ENCODE measurements around the gene CLEC3A.

GRCh38 chr16:78069913-78070312 is 47.6 kb downstream of the CLEC3A start:
- TF ChIP-seq EGR1 (IDR thresholded peaks at IDR 0.05) (no peak), RAD21 (IDR thresholded peaks at IDR 0.05; ENCODE audit: low read depth) (no peak), ZBTB7A (IDR thresholded peaks at IDR 0.05; ENCODE audit: low read depth) (no peak), EP300 (IDR thresholded peaks at IDR 0.05; ENCODE audit: borderline replicate concordance) (no peak), REST (IDR thresholded peaks at IDR 0.05; ENCODE audit: low read depth) (no peak), CREB1 (IDR thresholded peaks at IDR 0.05; ENCODE audit: low read depth) (no peak), MAX (IDR thresholded peaks at IDR 0.05) (no peak), TCF12 (IDR thresholded peaks at IDR 0.05; ENCODE audit: low read depth) (no peak), TAF1 (IDR thresholded peaks at IDR 0.05; ENCODE audit: low read depth) (no peak), USF1 (IDR thresholded peaks at IDR 0.05) (no peak)

All from Ishikawa (cell line).